ENCODE results near the gene ENKUR.

DNA sequence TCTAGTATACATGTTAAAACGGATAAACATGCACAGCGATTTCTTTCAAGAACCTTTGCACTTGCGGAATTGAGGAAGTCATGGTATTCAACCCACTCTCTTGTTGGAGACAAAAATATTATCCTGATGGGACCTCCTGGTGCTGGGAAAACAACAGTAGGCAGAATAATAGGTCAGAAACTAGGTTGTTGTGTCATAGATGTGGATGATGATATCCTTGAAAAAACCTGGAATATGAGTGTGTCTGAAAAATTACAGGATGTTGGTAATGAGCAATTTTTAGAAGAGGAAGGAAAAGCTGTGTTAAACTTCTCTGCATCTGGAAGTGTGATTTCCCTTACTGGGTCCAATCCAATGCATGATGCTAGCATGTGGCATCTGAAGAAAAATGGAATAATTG lies 7.3 kb upstream of the ENKUR start:
- no peak for TF ChIP-seq CTCF (IDR thresholded peaks at IDR 0.05; ENCODE audit: low read length)
- TF ChIP-seq EZH2 (IDR thresholded peaks at IDR 0.05; ENCODE audit: borderline replicate concordance, low read length) = no peak

All from OCI-LY1 (cell line).